ENCODE data around the gene TUBB4B.

DNA sequence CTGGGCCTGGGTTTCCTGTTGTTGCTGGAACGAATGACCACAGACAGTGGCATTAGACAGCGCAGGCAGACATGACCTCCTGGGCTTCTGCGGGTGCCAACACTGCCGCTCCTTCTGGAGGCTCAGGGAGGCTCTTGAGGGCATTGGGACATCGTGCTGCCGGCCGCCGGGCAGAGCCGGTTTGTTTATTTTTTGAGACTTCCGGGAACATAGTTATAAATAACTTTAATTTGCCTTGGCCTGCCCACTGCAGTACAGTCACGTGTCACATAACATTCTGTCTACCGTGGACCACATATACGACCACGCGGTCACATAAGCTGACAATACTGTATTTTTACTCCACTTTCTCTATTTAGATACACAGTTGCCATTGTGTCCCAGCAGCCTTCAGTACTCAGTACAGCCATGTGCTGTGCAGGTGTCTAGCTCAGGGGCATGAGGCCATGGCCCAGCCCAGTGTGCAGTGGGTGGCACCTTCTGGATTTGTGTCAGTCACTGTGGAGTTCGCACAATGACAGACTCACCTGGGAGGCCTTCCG, 28.2 kb downstream of the TUBB4B start:
- TF ChIP-seq CTCF (conservative IDR thresholded peaks at IDR 0.05; ENCODE audit: low read depth in 2 of 2), result no peak
- no peak for TF ChIP-seq EZH2phosphoT487 (IDR thresholded peaks at IDR 0.05; ENCODE audit: unreplicated experiment)
- no peak for TF ChIP-seq CREB1 (CRISPR knock-in tag; IDR thresholded peaks at IDR 0.05; ENCODE audit: low read depth)
- no peak for TF ChIP-seq EZH2 (IDR thresholded peaks at IDR 0.05; ENCODE audit: low read depth, unreplicated experiment)
- TF ChIP-seq REST (IDR thresholded peaks at IDR 0.05; ENCODE audit: unreplicated experiment), result no peak
- no peak for TF ChIP-seq POLR2AphosphoS5 (IDR thresholded peaks at IDR 0.05; ENCODE audit: low read depth)

All from GM23338 (cell line).